Adipose tissue (tissue), 3 donors: ENCODE data around the gene CPNE2. TPM values are rescaled to one million over a fixed set of nuclear protein-coding genes. Genes with fewer than 3 reads are reported as not detected.
"Not testable (repeated sequence)": the region's sequence is repeated elsewhere in the genome, so short reads cannot be mapped to it uniquely, and the experiment has no call there.

Experiments
- H3K27ac ChIP-seq: one replicate; pipeline ENCODE4 v1.5.1; 2013; ENCODE audit warnings: low read depth, low read length
- WGBS, 3 donors: extraction: QIAGEN DNeasy Blood & Tissue Kit; methylation state at CpG; one replicate each; pipeline ENCODE4 v1.1.7; 2013; 5-methylcytosine and 5-hydroxymethylcytosine counted together
- polyA plus RNA-seq, 3 donors: library from polyadenylated mRNA; stranded (reverse); fragments of 200-250 nt; gene quantifications; one replicate each; pipeline ENCODE4 v1.2.3, GENCODE V29; 2013
- donor health status: healthy with polysubstance abuse.
- donor health status: Bipolar disorder and iron deficiency.
- donor health status: healthy.

Gene CPNE2
- polyA plus RNA-seq, 3 donors, result 10.1 to 45.8 (median 41.9) TPM

DNA sequence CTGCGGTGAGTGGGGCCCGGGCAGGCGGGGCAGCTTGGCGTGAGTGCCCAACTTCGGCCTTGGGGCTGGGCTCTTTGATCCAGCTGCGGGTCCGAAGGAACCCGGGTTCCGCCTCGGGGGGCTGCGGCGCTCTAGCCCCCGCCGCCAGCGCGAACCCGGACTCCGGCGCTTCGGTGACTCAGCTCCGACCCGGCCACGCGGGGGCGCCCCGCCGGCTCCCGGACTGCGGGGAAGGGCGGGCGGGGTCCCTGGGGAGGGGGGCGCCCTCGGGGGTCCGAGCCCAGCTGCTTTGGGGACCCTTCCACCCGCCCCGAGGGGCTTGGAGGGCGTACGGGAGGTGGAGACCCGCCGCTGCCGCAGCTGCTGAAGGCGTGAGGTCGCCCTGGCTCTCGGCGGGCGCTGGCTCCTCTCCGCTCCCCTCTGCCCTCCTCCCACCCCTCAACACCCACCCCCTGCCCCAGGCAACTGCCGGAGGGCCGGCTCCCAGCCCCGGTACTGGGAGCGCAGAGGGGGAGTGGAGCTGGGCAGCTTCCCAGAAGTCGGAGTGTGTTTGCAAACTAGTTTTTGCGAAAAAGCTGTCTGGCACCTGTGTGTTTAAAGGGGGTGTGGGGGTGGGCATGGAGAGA, 516 bp downstream of the CPNE2 start:
- WGBS, 3 donors, result 0 to 1% (median 1%) methylated on average over 38 to 52 of the region's 53 CpGs
- peak overlapping the region; percentile 73 for H3K27ac ChIP-seq

GRCh38 chr16:57093666-57094564, 1.5 kb downstream of the CPNE2 start:
- no peak overlapping the region for H3K27ac ChIP-seq

GRCh38 chr16:57094911-57095310, 2.5 kb downstream of the CPNE2 start:
- H3K27ac ChIP-seq, result no peak overlapping the region
- 77 to 93% (median 83%) methylated on average over 5 of the region's 5 CpGs for WGBS, 3 donors

More at GRCh38 chr16:57093666-57094564, 1.5 kb downstream of the CPNE2 start:
- WGBS, 3 donors, result 53 to 78% (median 56%) methylated on average over 18 of the region's 18 CpGs

DNA sequence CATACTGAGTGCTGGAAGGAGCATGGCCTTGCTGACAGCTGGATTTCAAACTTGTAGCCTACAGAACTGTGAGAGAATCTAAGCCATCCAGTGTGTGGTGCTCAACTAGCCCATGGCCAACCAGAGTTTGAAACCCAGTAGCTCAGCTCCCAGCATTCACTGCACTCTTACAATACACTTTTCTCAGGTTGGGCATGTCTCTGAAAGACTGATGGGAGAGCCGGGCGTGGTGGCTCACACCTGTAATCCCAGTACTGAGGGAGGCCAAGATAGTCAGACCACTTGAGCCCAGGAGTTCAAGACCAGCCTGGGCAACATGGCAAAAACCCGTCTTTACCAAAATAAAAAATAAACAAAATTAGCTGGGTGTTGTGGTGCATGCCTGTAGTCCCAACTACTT, 3.8 kb downstream of the CPNE2 start:
- no peak overlapping the region for H3K27ac ChIP-seq
- WGBS, 3 donors, result 95 to 97% (median 97%) methylated on average over 3 of the region's 3 CpGs

GRCh38 chr16:57096793-57097192, 4.4 kb downstream of the CPNE2 start:
- no peak overlapping the region for H3K27ac ChIP-seq
- WGBS, 3 donors, result 92 to 100% (median 96%) methylated on average over 2 of the region's 2 CpGs

- H3K27ac ChIP-seq, result no peak overlapping the region
- WGBS, 3 donors, result 73 to 81% (median 75%) methylated on average over 14 of the region's 14 CpGs
Observed at GRCh38 chr16:57098188-57098841, 5.9 kb downstream of the CPNE2 start.

GRCh38 chr16:57099965-57100364, 7.6 kb downstream of the CPNE2 start:
- WGBS, 3 donors, result 69 to 84% (median 74%) methylated on average over 6 of the region's 6 CpGs
- H3K27ac ChIP-seq, result not testable (repeated sequence)

DNA sequence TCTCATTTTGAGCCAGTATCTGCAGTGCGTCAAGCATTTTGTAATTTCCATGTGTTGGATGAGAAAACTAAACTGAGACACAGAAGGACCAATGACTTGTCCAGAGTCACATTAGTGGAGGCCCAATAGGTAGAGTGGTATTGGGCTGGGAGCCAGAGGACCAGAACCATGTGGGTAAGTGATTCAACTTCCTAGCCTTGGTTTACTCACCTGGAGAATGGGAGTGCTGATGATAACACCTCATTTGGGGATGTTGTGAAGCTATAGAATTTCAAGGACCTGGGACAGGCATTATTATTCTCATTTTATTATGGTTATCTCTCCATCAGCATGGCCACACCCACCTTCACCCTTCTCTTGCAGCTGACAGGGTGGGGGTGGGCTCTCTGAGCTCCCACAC, 8.1 kb downstream of the CPNE2 start:
- H3K27ac ChIP-seq, result no peak overlapping the region
- WGBS, 3 donors, result 93 to 100% (median 93%) methylated on average over 1 of the region's 1 CpG

DNA sequence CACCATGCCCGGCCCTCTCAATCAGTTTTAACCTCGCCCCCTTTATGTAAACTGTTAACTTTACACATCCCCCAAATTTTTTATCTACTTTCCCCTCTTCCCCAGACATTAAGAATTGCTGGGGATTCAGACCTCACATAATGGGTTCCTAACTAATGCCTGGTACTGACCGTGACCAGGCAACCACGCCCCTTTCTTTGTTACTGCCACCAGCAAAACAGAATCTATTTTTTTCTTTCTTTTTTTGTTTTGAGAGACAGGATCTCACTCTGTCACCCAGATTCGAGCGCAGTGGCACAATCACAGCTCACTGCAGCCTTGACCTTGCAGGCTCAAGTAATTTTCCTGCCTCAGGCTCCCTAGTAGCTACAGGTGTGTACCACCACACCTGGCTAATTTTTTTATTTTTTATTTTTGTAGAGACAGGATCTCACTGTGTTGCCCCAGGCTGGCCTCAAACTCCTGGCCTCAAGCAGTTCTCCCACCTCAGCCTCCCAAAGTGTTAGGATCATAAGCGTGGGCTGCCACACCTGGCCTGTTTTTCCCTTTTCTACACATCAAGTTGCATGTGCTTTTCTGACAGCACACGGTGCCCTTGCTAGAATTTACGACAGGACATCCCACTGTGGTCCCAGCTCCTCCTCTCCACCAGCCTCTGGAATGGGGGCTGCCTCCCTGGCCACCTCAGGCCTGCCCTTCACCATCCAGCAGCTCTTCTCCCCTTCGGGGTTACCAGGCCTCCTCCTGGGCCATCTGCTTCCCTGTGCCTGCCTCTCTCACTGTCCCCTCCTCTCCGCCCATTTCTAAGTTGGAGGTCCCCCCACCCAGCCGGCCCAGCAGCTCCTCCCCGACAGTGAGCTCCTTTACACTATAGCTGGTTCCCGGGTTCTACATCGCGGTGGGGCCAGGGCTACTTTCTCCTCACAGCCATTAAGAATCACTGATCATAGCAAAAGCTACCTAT, 10.8 kb downstream of the CPNE2 start:
- no peak overlapping the region for H3K27ac ChIP-seq
- WGBS, 3 donors, result 82 to 86% (median 85%) methylated on average over 16 of the region's 16 CpGs

GRCh38 chr16:57104706-57105105, 12.3 kb downstream of the CPNE2 start:
- WGBS, 3 donors, result 45 to 69% (median 55%) methylated on average over 3 of the region's 3 CpGs
- H3K27ac ChIP-seq, result no peak overlapping the region

DNA sequence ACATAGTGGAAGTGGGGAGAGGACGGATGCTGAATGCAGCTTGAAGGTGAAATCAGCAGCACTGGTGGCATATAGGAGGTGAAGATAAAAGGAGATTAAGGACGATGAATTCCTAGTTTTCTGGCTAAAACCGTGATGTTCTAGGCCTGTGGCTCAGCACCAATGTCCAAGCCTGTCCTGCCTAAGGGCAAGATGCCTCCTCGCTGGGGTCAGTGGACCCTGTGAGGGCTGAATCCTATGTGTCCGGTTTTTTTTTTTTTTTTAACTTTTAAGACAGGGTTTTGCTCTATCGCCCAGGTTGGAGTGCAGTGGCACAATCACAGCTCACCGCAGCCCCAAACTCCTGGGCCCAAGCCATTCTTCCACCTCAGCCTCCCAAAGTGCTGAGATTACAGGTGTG, 12.8 kb downstream of the CPNE2 start:
- 87 to 93% (median 90%) methylated on average over 7 of the region's 7 CpGs for WGBS, 3 donors
- no peak overlapping the region for H3K27ac ChIP-seq

DNA sequence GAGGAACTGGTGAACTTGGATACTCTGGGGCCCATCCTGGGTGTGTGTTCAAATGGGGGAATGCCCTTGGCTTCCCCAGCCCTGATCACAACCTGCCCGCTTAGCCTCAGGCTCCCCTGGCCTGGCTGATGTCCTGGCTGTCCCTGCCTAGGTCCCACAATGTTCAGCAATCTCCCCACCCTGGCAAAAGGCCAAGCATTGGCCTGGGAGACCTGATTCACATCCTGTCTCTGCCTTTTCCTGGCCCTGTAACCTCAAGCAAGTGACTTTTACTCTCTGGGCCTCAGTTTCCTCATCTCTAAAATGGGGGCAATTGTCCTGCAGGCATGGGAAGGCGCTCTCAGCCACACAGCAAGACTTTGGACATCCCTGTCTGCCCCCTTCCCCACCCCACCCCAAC, 14.4 kb downstream of the CPNE2 start:
- H3K27ac ChIP-seq, result no peak overlapping the region
- WGBS, 3 donors, result 90 to 91% (median 90%) methylated on average over 2 of the region's 2 CpGs

- WGBS, 3 donors, result 68 to 85% (median 75%) methylated on average over 8 to 9 of the region's 9 CpGs
- H3K27ac ChIP-seq, result no peak overlapping the region
Observed at GRCh38 chr16:57107321-57107922, 15.0 kb downstream of the CPNE2 start.

- WGBS, 3 donors, result 50 to 62% (median 55%) methylated on average over 1 of the region's 1 CpG
- no peak overlapping the region for H3K27ac ChIP-seq
Observed at GRCh38 chr16:57108432-57108831, 16.0 kb downstream of the CPNE2 start.

GRCh38 chr16:57109259-57110105, 17.1 kb downstream of the CPNE2 start:
- H3K27ac ChIP-seq, result not testable (repeated sequence)
- WGBS, 3 donors, result 87 to 91% (median 90%) methylated on average over 10 of the region's 10 CpGs

GRCh38 chr16:57110937-57111336, 18.6 kb downstream of the CPNE2 start:
- WGBS, 3 donors, result 91 to 98% (median 95%) methylated on average over 4 of the region's 4 CpGs
- no peak overlapping the region for H3K27ac ChIP-seq

- H3K27ac ChIP-seq, result no peak overlapping the region
- WGBS, 3 donors, result 81 to 96% (median 86%) methylated on average over 2 of the region's 2 CpGs
Observed at GRCh38 chr16:57111420-57111819, 19.0 kb downstream of the CPNE2 start.
